HG03442 (cell line): ENCODE measurements around the gene MAP7D2.

Source experiments
- ATAC-seq: cut with Tn5 transposase; IDR thresholded peaks from one replicate; pipeline ENCODE4 v1.9.1; 2021; ENCODE audit warnings: mild to moderate bottlenecking, moderate library complexity; ENCODE audit not compliant: unreplicated experiment

The MAP7D2 gene

DNA sequence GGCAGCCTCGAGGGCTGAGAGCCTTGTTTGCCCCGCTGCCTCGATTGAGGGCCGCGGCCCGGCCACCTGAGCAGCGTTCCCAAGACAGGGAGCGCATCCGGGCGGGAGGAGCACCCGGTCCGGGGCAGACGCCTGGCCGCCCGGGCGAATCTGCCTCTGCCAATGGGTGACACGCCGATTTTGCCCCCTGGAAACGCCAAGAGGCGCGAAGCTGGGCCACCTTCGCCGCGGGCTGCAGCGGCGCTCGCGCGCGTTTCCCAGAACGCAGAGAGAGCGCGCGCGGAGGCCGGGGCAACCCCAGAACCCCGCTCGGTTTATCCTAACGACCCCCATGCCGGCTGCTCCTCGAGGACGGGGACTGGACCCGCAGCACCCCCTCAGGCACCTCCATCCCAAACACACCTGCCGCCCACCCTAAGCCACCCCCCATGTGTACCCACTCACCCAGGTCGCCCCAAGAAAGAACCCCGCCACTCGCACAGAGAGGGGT, 575 bp downstream of the MAP7D2 start:
- no peak for ATAC-seq

GRCh38 chrX:20112022-20112774, 4.5 kb downstream of the MAP7D2 start:
- ATAC-seq: no peak

DNA sequence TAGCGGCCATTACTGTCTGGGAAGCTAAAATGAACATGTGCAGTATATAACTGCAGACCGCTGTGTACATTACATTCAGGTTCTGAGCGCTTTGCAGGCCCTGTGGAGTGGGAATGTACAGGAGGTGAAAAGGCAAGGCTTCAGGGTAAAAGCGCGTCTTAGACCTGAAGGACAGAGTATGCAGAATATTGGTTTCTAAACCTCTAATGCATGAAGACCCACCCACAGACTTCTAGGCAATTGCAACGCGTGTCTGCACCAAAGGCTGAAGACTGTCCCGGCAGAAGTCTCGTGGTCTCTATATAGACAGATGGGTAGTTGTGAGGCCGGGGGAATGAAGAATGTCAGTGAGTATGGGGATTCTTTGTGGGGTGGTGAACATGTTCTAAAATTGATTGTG, 5.4 kb downstream of the MAP7D2 start:
- ATAC-seq: no peak

GRCh38 chrX:20101934-20102581, 14.6 kb downstream of the MAP7D2 start:
- ATAC-seq: no peak

DNA sequence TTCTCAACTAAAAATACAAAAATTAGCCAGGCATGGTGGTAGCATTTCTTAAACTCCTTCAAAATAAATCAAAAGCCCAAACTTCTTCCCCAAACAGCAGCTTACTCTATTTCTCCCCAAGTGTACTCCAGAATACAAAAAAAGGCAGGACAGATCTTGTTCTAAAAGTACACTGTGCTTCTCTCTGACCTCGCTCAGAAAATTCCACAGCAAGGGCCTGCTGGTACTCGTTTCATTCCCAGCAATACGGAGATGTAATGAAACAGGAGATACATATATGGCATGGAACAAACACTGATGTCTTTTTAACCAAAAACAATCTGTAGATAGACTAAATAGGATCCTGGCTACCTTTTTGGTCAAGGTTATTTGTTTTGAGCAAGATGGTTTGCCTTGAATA, 25.2 kb downstream of the MAP7D2 start:
- no peak for ATAC-seq

GRCh38 chrX:20089845-20090244, 26.9 kb downstream of the MAP7D2 start:
- no peak for ATAC-seq

GRCh38 chrX:20080277-20080676, 36.4 kb downstream of the MAP7D2 start:
- ATAC-seq: no peak

- no peak for ATAC-seq
Observed at GRCh38 chrX:20071511-20072079, 45.1 kb downstream of the MAP7D2 start.

GRCh38 chrX:20067709-20068561, 48.8 kb downstream of the MAP7D2 start:
- no peak for ATAC-seq

GRCh38 chrX:20066968-20067708, 49.6 kb downstream of the MAP7D2 start:
- ATAC-seq: peak; percentile 63

GRCh38 chrX:20063716-20064351, 52.9 kb downstream of the MAP7D2 start:
- ATAC-seq: no peak

- ATAC-seq: no peak
Observed at GRCh38 chrX:20063153-20063552, 53.6 kb downstream of the MAP7D2 start.

DNA sequence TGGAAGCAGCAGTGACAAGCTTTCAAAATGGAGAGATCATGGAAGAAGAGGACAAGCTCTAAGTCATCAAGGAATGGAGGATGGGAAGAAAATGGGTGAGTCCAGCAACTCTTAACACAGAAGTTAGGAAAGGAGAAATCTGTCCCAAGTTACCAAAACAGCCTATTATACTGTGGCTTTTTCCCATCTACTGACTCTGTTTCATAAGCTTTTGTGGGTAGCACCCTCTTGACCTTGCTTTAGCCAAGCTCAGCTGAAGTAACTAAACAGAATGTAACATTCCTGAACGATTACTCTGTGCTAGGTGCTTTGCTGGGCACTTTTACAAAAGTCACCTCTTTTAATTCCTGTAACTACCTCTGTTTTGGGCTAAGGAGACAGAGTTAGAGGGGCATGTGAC, 54.9 kb downstream of the MAP7D2 start:
- ATAC-seq: no peak

DNA sequence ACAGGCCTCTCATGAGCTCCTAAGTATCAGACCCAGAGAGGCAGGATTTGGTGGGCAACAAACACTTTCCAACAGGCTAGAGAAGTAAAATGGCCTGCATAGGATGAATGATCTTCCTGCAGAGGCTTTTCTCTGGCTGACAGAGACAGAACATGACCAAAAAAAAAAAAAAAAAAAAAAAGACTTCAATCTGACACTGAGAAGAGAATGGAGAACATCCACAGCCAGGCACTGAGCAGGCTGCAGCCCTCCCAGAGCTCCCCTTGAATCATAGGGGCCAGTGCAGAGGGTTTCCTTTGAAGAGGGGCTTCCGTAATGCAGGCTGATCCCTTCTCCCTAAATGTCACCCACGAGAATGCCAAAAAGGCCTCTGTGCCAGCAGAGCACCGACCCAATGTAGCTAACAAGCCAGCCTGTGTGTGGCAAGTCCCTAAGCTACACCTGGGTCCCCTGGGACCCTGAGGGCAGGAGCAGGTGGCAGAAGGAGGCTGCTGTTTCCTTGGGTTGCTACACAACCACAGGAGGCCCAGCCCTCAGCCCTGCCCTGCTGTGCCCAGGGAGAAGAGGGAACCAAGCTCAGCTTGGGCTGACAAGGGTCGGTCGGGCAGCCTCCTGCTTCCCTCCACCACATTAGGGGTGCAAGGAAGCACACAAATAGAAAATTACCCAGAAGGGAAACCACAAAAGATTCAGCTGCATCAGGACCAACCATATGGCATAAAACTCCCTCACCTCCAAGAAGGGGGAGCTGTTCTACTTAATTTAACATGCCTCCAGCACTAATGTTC, 55.6 kb downstream of the MAP7D2 start:
- ATAC-seq: peak; percentile 79

DNA sequence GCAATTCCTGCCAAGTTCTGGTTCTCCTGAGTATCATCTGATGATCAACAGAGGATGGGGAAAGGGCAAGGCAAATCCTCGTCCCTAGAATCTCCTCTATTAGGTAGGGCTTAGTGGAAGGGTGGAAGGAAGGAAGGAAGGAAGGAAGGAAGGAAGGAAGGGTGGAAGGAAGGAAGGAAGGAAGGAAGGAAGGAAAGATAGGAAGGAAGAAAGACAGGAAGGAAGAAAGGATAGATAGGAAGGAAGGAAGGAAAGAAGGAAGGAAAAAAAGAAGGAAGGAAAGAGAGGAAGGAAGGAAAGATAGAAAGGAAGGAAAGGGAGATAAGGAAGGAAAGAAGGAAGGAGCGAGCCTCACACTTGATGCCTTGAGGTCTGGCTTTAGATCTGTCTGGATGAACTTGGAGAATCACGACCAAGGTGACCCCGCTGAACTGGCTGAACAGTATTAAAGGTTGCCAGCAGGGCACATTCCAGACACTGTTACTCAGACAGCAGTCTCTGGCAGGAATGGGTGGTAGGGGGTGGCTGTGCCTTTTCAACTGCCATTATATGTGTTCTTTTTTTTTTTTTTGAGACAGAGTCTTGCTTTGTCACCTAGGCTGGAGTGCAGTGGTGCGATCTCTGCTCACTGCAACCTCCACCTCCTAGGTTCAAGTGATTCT, 57.1 kb downstream of the MAP7D2 start:
- no peak for ATAC-seq

DNA sequence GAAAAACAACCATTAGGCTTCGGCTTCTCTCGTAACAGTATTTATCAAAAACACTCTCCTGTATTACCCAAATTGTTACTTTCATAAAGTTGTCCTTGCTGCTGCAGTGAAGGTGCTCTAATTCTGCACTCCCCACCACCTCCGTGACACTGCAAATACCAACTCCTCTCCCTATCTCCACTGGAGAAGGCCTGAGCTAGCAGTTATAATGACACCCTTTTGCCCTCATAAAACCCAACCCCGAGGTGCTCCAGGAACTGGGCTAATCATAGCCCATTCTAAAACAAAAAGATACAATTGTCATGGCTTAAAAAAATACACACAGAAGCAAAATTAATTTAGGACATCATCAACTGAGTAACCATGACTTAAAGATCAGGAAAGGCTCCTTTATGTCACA, 59.2 kb downstream of the MAP7D2 start:
- no peak for ATAC-seq

GRCh38 chrX:20056704-20057103, 60.0 kb downstream of the MAP7D2 start:
- peak; percentile 66 for ATAC-seq

DNA sequence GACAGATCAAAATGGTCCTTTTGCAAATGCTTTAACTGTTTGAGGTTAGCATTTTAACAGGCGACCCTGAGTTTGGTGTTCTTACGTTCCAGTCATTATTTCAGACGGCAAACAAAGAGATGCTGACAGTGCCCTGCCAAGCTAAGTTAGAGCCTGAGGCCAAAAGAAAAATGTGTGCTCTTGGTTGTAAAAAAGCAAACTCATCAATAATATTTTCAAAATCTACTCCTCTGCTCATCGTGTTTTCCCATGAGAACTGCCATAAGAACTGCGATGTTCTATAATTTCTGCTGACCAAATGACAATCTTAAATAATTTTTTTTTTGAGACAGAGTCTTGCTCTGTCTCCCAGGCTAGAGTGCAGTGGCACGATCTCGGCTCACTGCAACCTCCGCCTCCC, 63.2 kb downstream of the MAP7D2 start:
- ATAC-seq: no peak

GRCh38 chrX:20046864-20047263, 69.8 kb downstream of the MAP7D2 start:
- no peak for ATAC-seq
